ENCODE data around the gene SUGCT. TPM values are rescaled to one million over a fixed set of nuclear protein-coding genes. Genes with fewer than 3 reads are reported as not detected.
A peak's percentile ranks its signal among the peaks of the same experiment; 100 is the strongest.

SUGCT gene
- total RNA-seq, 1 experiment from 2014 or later = 17.1 TPM

GRCh38 chr7:40437936-40438634 lies 303.3 kb downstream of the SUGCT start:
- Histone ChIP-seq H3K4me3 (no peak overlapping the region), H3K27ac (peak overlapping the region; percentile 99), H3K9me3 (replicated peaks) (no peaks in the 10 kb centered on the region; the same call in 1 of the 2 replicates), H3K27me3 (replicated peaks) (no peaks in the 10 kb centered on the region), H3K4me1 (replicated peaks) (peaks cover 28% of the 10 kb centered on the region), H3K36me3 (no peaks in the 10 kb centered on the region)
- DNase-seq (ENCODE audit: low read depth in 1 of 2, low spot score in 2 of 2) = peak in 1 of 2 experiments; percentile 44

- H3K36me3 ChIP-seq = no peaks in the 10 kb centered on the region
- no peak overlapping the region for H3K4me3 ChIP-seq
- no peaks in the 10 kb centered on the region; the same call in 1 of the 2 replicates for H3K9me3 ChIP-seq (replicated peaks)
- no peak for DNase-seq (ENCODE audit: low read depth in 1 of 2, low spot score in 2 of 2)
- peaks cover 28% of the 10 kb centered on the region for H3K4me1 ChIP-seq (replicated peaks)
- H3K27me3 ChIP-seq (replicated peaks) = no peaks in the 10 kb centered on the region
- H3K27ac ChIP-seq = peak overlapping the region; percentile 44
Measured at GRCh38 chr7:40439686-40440085, 304.9 kb downstream of the SUGCT start.

- no peak overlapping the region for H3K4me3 ChIP-seq
- H3K36me3 ChIP-seq = no peaks in the 10 kb centered on the region
- no peak overlapping the region for H3K27ac ChIP-seq
- no peak for DNase-seq (ENCODE audit: low read depth in 1 of 2, low spot score in 2 of 2)
- no peaks in the 10 kb centered on the region for H3K9me3 ChIP-seq (replicated peaks)
- H3K4me1 ChIP-seq (replicated peaks) = no peaks in the 10 kb centered on the region
- no peaks in the 10 kb centered on the region for H3K27me3 ChIP-seq (replicated peaks)
Measured at GRCh38 chr7:40447345-40447744, 312.5 kb downstream of the SUGCT start.

GRCh38 chr7:40455485-40455884 lies 320.7 kb downstream of the SUGCT start:
- no peak for DNase-seq (ENCODE audit: low read depth in 1 of 2, low spot score in 2 of 2)

GRCh38 chr7:40457776-40458480 lies 323.1 kb downstream of the SUGCT start:
- Histone ChIP-seq H3K36me3 (no peaks in the 10 kb centered on the region), H3K27ac (no peak overlapping the region), H3K4me1 (replicated peaks) (no peaks in the 10 kb centered on the region; the same call in 1 of the 2 replicates), H3K9me3 (replicated peaks) (no peaks in the 10 kb centered on the region), H3K27me3 (replicated peaks) (no peaks in the 10 kb centered on the region), H3K4me3 (no peak overlapping the region)
- DNase-seq (ENCODE audit: low read depth in 1 of 2, low spot score in 2 of 2) = no peak

More at GRCh38 chr7:40455485-40455884, 320.7 kb downstream of the SUGCT start:
- H3K9me3 ChIP-seq (replicated peaks) = no peaks in the 10 kb centered on the region
- no peak overlapping the region for H3K4me3 ChIP-seq
- no peaks in the 10 kb centered on the region for H3K4me1 ChIP-seq (replicated peaks)
- H3K27me3 ChIP-seq (replicated peaks) = no peaks in the 10 kb centered on the region
- no peak overlapping the region for H3K27ac ChIP-seq
- H3K36me3 ChIP-seq = no peaks in the 10 kb centered on the region

- Histone ChIP-seq H3K27me3 (replicated peaks) (no peaks in the 10 kb centered on the region), H3K9me3 (replicated peaks) (no peaks in the 10 kb centered on the region), H3K4me3 (no peak overlapping the region), H3K27ac (no peak overlapping the region), H3K4me1 (replicated peaks) (peaks cover 9% of the 10 kb centered on the region), H3K36me3 (no peaks in the 10 kb centered on the region)
- no peak for DNase-seq (ENCODE audit: low read depth in 1 of 2, low spot score in 2 of 2)
Measured at GRCh38 chr7:40463446-40463845, 328.6 kb downstream of the SUGCT start.

GRCh38 chr7:40468891-40469864 lies 334.4 kb downstream of the SUGCT start:
- no peaks in the 10 kb centered on the region for H3K36me3 ChIP-seq
- H3K9me3 ChIP-seq (replicated peaks) = no peaks in the 10 kb centered on the region
- H3K27ac ChIP-seq = peak overlapping the region; percentile 77
- no peaks in the 10 kb centered on the region for H3K27me3 ChIP-seq (replicated peaks)
- H3K4me1 ChIP-seq (replicated peaks) = peaks cover 29% of the 10 kb centered on the region
- no peak overlapping the region for H3K4me3 ChIP-seq
- peak; percentile 54 to 80 for DNase-seq (ENCODE audit: low read depth in 1 of 2, low spot score in 2 of 2)

GRCh38 chr7:40470091-40470592 lies 335.3 kb downstream of the SUGCT start:
- Histone ChIP-seq H3K4me1 (replicated peaks) (peaks cover 29% of the 10 kb centered on the region), H3K27me3 (replicated peaks) (no peaks in the 10 kb centered on the region), H3K36me3 (no peaks in the 10 kb centered on the region), H3K4me3 (no peak overlapping the region), H3K27ac (peak overlapping the region; percentile 77), H3K9me3 (replicated peaks) (no peaks in the 10 kb centered on the region)
- no peak for DNase-seq (ENCODE audit: low read depth in 1 of 2, low spot score in 2 of 2)

- H3K27ac ChIP-seq = peak overlapping the region; percentile 77
- H3K27me3 ChIP-seq (replicated peaks) = no peaks in the 10 kb centered on the region
- no peaks in the 10 kb centered on the region for H3K36me3 ChIP-seq
- no peak overlapping the region for H3K4me3 ChIP-seq
- no peaks in the 10 kb centered on the region for H3K9me3 ChIP-seq (replicated peaks)
- H3K4me1 ChIP-seq (replicated peaks) = peaks cover 29% of the 10 kb centered on the region
- no peak for DNase-seq (ENCODE audit: low read depth in 1 of 2, low spot score in 2 of 2)
Measured at GRCh38 chr7:40470817-40471216, 336.0 kb downstream of the SUGCT start.

- Histone ChIP-seq H3K27ac (no peak overlapping the region), H3K4me3 (no peak overlapping the region), H3K9me3 (replicated peaks) (no peaks in the 10 kb centered on the region), H3K36me3 (no peaks in the 10 kb centered on the region), H3K4me1 (replicated peaks) (peaks cover 29% of the 10 kb centered on the region), H3K27me3 (replicated peaks) (no peaks in the 10 kb centered on the region)
- DNase-seq (ENCODE audit: low read depth in 1 of 2, low spot score in 2 of 2) = no peak
Measured at GRCh38 chr7:40471891-40472290, 337.1 kb downstream of the SUGCT start.

- DNase-seq (ENCODE audit: low read depth in 1 of 2, low spot score in 2 of 2) = no peak
- H3K27ac ChIP-seq = no peak overlapping the region
- H3K36me3 ChIP-seq = no peaks in the 10 kb centered on the region
- H3K4me1 ChIP-seq (replicated peaks) = peaks cover 10% of the 10 kb centered on the region
- H3K4me3 ChIP-seq = no peak overlapping the region
- H3K9me3 ChIP-seq (replicated peaks) = no peaks in the 10 kb centered on the region
- no peaks in the 10 kb centered on the region for H3K27me3 ChIP-seq (replicated peaks)
Measured at GRCh38 chr7:40474790-40475680, 340.2 kb downstream of the SUGCT start.

- H3K9me3 ChIP-seq (replicated peaks) = no peaks in the 10 kb centered on the region
- no peak overlapping the region for H3K4me3 ChIP-seq
- no peaks in the 10 kb centered on the region for H3K36me3 ChIP-seq
- no peak overlapping the region for H3K27ac ChIP-seq
- peaks cover 4% of the 10 kb centered on the region for H3K4me1 ChIP-seq (replicated peaks)
- no peaks in the 10 kb centered on the region for H3K27me3 ChIP-seq (replicated peaks)
- DNase-seq (ENCODE audit: low read depth in 1 of 2, low spot score in 2 of 2) = no peak
Measured at GRCh38 chr7:40475681-40475982, 340.8 kb downstream of the SUGCT start.

- no peak overlapping the region for H3K27ac ChIP-seq
- no peaks in the 10 kb centered on the region for H3K36me3 ChIP-seq
- H3K4me1 ChIP-seq (replicated peaks) = no peaks in the 10 kb centered on the region
- DNase-seq (ENCODE audit: low read depth in 1 of 2, low spot score in 2 of 2) = no peak
- no peaks in the 10 kb centered on the region for H3K27me3 ChIP-seq (replicated peaks)
- no peaks in the 10 kb centered on the region for H3K9me3 ChIP-seq (replicated peaks)
- no peak overlapping the region for H3K4me3 ChIP-seq
Measured at GRCh38 chr7:40477094-40477493, 342.3 kb downstream of the SUGCT start.
